ENCODE data around the gene CEP104. TPM values are rescaled to one million over a fixed set of nuclear protein-coding genes. Genes with fewer than 3 reads are reported as not detected.

The CEP104 gene
- total and polyA plus RNA-seq, 9 of the 15 experiments (the other 6 are each of a cell fraction or from before 2014, with no cell fraction given) = 11.2 to 63.4 (median 42.6) TPM

DNA sequence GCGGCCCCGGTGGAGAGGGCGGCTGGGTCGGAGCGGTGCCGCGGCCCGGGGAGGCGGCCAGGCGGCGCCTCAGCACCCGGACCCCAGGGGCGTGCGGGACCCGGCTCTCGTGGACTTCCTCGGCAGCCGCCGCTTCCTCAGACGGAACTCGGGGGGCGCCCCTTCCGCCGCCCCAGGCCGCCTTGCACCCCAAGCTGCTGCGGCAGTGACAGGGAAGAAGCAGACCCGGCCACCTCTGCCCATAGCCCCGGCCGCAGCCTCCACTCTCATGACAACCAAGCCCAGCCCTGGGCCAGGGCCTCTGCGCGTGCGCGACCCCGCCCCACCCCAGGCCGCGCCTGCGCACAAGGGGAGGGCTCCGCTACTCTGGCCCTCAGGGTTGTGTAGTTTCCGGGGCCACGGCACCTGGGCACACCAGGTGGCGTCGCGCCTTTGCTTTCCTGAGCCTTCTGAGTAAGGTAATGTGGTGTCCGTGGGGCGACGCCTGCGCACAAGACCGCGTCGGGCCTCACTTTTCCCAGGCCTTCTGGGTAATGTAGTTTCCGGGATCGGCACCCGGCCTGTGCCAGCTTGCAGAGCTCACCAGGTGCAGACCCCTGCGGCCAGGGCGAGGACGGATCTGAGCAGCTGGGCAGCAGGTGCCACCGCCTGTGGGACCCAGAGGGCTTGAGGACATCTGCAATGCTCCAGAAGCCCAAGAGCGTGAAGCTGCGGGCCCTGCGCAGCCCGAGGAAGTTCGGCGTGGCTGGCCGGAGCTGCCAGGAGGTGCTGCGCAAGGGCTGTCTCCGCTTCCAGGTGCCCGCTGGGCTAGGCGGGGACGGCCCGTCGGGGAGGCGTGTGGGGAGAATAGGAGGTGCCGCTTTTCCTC, at the start of gene CEP104, which contains the start of gene DFFB (continued):
- peak; percentile 72 for TF ChIP-seq JUND (IDR thresholded peaks at IDR 0.05; ENCODE audit: borderline replicate concordance, low read depth, low read length)
- TF ChIP-seq JUND (tag; IDR thresholded peaks at IDR 0.05; ENCODE audit: borderline replicate concordance, low read depth, low read length) = peak; percentile 50; the same call in 1 of the 3 replicates
- no peak for TF ChIP-seq ZNF589 (CRISPR knock-in tag; IDR thresholded peaks at IDR 0.05; ENCODE audit: low read depth)
- peak; percentile 76 for TF ChIP-seq POLR2G (IDR thresholded peaks at IDR 0.05; ENCODE audit: low read depth, low read length)
- TF ChIP-seq RBFOX2 (IDR thresholded peaks at IDR 0.05; ENCODE audit: low read depth, low read length) = peak; percentile 77
- TF ChIP-seq KDM1A (IDR thresholded peaks at IDR 0.05) = no peak
- TF ChIP-seq FOXA3 (CRISPR knock-in tag; conservative IDR thresholded peaks at IDR 0.05 in 1 of 2, IDR thresholded peaks at IDR 0.05 in 1 of 2) = no peak
- TF ChIP-seq NCOA4 (IDR thresholded peaks at IDR 0.05; ENCODE audit: partially characterized antibody) = no peak
- no peak for TF ChIP-seq RAD51 (IDR thresholded peaks at IDR 0.05; ENCODE audit: borderline replicate concordance, low read depth)
- 0 out of 2 replicates have a peak, but pooled peaks have one; percentile 10 for TF ChIP-seq NFIC (IDR thresholded peaks at IDR 0.05)
- TF ChIP-seq ZNF282 (CRISPR knock-in tag; IDR thresholded peaks at IDR 0.05) = no peak
- no peak for TF ChIP-seq ZNF124 (CRISPR knock-in tag; IDR thresholded peaks at IDR 0.05)
- TF ChIP-seq, protein P1, sequence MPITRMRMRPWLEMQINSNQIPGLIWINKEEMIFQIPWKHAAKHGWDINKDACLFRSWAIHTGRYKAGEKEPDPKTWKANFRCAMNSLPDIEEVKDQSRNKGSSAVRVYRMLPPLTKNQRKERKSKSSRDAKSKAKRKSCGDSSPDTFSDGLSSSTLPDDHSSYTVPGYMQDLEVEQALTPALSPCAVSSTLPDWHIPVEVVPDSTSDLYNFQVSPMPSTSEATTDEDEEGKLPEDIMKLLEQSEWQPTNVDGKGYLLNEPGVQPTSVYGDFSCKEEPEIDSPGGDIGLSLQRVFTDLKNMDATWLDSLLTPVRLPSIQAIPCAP (CRISPR knock-in tag; IDR thresholded peaks at IDR 0.05; ENCODE audit: borderline replicate concordance) = no peak
- no peak for TF ChIP-seq PHB2 (IDR thresholded peaks at IDR 0.05; ENCODE audit: low read depth)
- TF ChIP-seq ZNF232 (CRISPR knock-in tag; IDR thresholded peaks at IDR 0.05) = peak; percentile 84
- peak; percentile 58; the same call in 1 of the 2 replicates for TF ChIP-seq SNIP1 (IDR thresholded peaks at IDR 0.05; ENCODE audit: low read depth)
- no peak for TF ChIP-seq ZNF347 (CRISPR knock-in tag; IDR thresholded peaks at IDR 0.05; ENCODE audit: low read depth)
- peak; percentile 60; the same call in 1 of the 2 replicates for TF ChIP-seq ZNF511 (CRISPR knock-in tag; IDR thresholded peaks at IDR 0.05)
- no peak for TF ChIP-seq HNRNPUL1 (IDR thresholded peaks at IDR 0.05; ENCODE audit: low read length)
- no peak for TF ChIP-seq FUS (optimal IDR thresholded peaks at IDR 0.05; ENCODE audit: low read depth, low read length)
- no peak for TF ChIP-seq MBD1 (CRISPR knock-in tag; IDR thresholded peaks at IDR 0.05)
- no peak for TF ChIP-seq EP300 (IDR thresholded peaks at IDR 0.05; ENCODE audit: low read length)
- TF ChIP-seq ZC3H4 (CRISPR knock-in tag; IDR thresholded peaks at IDR 0.05; ENCODE audit: borderline replicate concordance) = no peak
- TF ChIP-seq GABPA (tag; conservative IDR thresholded peaks at IDR 0.05; ENCODE audit: low read depth) = peak; percentile 74
- peak; percentile 72 for TF ChIP-seq SUPT5H (IDR thresholded peaks at IDR 0.05)
